OCI-LY1 (cell line): ENCODE measurements around the gene PERP.

Experiments used
- H2AFZ ChIP-seq: fragments of 200-600 bp; sonication (generic), shearing (Covaris generic); 2 replicates; pipeline ENCODE4 v1.6.0; 2014; ENCODE audit warnings: antibody characterized with exemption, mild to moderate bottlenecking, low read length
- H3F3A ChIP-seq: fragments of 200-600 bp; sonication (generic), shearing (Covaris generic); 2 replicates; pipeline ENCODE4 v1.6.0; 2014; ENCODE audit warnings: mild to moderate bottlenecking, antibody characterized with exemption, low read length, moderate library complexity; ENCODE audit not compliant: insufficient read depth
- H3K27ac ChIP-seq: fragments of 200-600 bp; sonication (generic); 2 replicates; pipeline ENCODE4 v1.5.1; 2014; ENCODE audit warnings: low read length, mixed run types, mild to moderate bottlenecking, low read depth; ENCODE audit not compliant: poor library complexity, severe bottlenecking
- H3K27me3 ChIP-seq: fragments of 200-600 bp; sonication (generic); 2 replicates; pipeline ENCODE4 v1.6.0; 2014; ENCODE audit warnings: antibody characterized with exemption, mild to moderate bottlenecking, low read length, moderate library complexity; ENCODE audit not compliant: insufficient read depth
- H3K36me3 ChIP-seq: fragments of 200-600 bp; sonication (generic); 2 replicates; pipeline ENCODE4 v1.6.1; 2014; ENCODE audit warnings: mild to moderate bottlenecking, antibody characterized with exemption, low read length, moderate library complexity, mixed read lengths; ENCODE audit not compliant: insufficient read depth
- H3K4me1 ChIP-seq: fragments of 200-600 bp; sonication (generic); 2 replicates; pipeline ENCODE4 v1.5.1; 2014; ENCODE audit warnings: mild to moderate bottlenecking, low read length, moderate library complexity; ENCODE audit not compliant: insufficient read depth, severe bottlenecking
- H3K4me2 ChIP-seq: fragments of 200-600 bp; sonication (generic), shearing (Covaris generic); 2 replicates; pipeline ENCODE4 v1.6.1; 2014; ENCODE audit warnings: low read length
- H3K4me3 ChIP-seq: fragments of 200-600 bp; sonication (generic); 2 replicates; pipeline ENCODE4 v1.5.1; 2014; ENCODE audit warnings: low read length, low read depth, mild to moderate bottlenecking, mixed read lengths; ENCODE audit not compliant: poor library complexity, severe bottlenecking
- H3K79me2 ChIP-seq: fragments of 200-600 bp; shearing (Covaris generic); 2 replicates; pipeline ENCODE4 v1.6.1; 2016; ENCODE audit warnings: mixed run types, low read length, mixed read lengths; ENCODE audit not compliant: insufficient read depth
- H3K9ac ChIP-seq: fragments of 200-600 bp; sonication (generic), shearing (Covaris generic); 2 replicates; pipeline ENCODE4 v1.6.1; 2014; ENCODE audit warnings: mild to moderate bottlenecking, low read length, mixed read lengths
- H3K9me2 ChIP-seq: fragments of 200-600 bp; sonication (generic), shearing (Covaris generic); 2 replicates; pipeline ENCODE4 v1.6.1; 2014; ENCODE audit warnings: low read depth, mild to moderate bottlenecking, low read length, mixed read lengths
- H3K9me3 ChIP-seq: fragments of 200-600 bp; shearing (Covaris generic); 2 replicates; pipeline ENCODE4 v1.6.1; 2014; ENCODE audit warnings: low read length, mixed read lengths
- H4K20me1 ChIP-seq: fragments of 200-600 bp; sonication (generic), shearing (Covaris generic); 2 replicates; pipeline ENCODE4 v1.6.0; 2016; ENCODE audit warnings: mild to moderate bottlenecking, low read length; ENCODE audit not compliant: insufficient read depth
- EZH2 ChIP-seq: fragments of 200-600 bp; sonication (generic), shearing (Covaris generic); IDR thresholded peaks from 2 replicates; pipeline ENCODE4 v1.8.0; 2017; ENCODE audit warnings: borderline replicate concordance, mixed run types, mild to moderate bottlenecking, antibody characterized with exemption, low read length, moderate library complexity, mixed read lengths
- TF ChIP-seq, protein P1 (sequence below): fragments of 200-600 bp; sonication (generic), shearing (Covaris generic); IDR thresholded peaks from 2 replicates; pipeline ENCODE4 v1.5.1; 2017; ENCODE audit warnings: mild to moderate bottlenecking, antibody characterized with exemption, low read length, moderate library complexity, mixed read lengths

The PERP gene

DNA sequence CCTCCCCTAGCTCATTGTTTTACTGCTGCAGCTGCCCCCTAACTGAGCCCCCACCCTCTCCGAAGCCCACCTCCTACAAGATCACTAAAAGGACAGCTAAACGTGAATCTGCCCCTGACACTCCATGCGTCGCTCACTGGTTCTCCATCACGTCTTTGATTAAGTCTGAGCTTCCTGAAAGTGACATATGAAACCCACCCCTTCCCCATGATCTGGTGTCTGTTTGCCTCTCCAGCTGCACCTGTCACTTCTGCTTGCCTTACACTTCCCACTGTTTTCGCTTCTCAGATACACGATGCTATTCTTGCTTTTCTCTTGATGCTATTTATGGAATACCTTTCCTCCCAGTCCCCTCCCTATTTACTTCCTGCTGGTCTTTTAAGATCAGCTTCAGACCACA lies 8.0 kb upstream of the PERP start:
- Histone ChIP-seq H3K27me3 (no peaks in the 10 kb centered on the region), H3K9ac (no peak overlapping the region), H3K36me3 (no peaks in the 10 kb centered on the region), H3K4me2 (no peak overlapping the region), H2AFZ (no peak overlapping the region), H3K9me2 (no peaks in the 10 kb centered on the region), H3F3A (no peaks in the 10 kb centered on the region; the same call in 1 of the 2 replicates), H3K4me3 (no peak overlapping the region), H4K20me1 (no peaks in the 10 kb centered on the region), H3K4me1 (no peaks in the 10 kb centered on the region), H3K79me2 (no peaks in the 10 kb centered on the region), H3K9me3 (no peaks in the 10 kb centered on the region), H3K27ac (no peak overlapping the region)
- TF ChIP-seq EZH2: no peak
- TF ChIP-seq, protein P1, sequence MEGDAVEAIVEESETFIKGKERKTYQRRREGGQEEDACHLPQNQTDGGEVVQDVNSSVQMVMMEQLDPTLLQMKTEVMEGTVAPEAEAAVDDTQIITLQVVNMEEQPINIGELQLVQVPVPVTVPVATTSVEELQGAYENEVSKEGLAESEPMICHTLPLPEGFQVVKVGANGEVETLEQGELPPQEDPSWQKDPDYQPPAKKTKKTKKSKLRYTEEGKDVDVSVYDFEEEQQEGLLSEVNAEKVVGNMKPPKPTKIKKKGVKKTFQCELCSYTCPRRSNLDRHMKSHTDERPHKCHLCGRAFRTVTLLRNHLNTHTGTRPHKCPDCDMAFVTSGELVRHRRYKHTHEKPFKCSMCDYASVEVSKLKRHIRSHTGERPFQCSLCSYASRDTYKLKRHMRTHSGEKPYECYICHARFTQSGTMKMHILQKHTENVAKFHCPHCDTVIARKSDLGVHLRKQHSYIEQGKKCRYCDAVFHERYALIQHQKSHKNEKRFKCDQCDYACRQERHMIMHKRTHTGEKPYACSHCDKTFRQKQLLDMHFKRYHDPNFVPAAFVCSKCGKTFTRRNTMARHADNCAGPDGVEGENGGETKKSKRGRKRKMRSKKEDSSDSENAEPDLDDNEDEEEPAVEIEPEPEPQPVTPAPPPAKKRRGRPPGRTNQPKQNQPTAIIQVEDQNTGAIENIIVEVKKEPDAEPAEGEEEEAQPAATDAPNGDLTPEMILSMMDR: no peak

DNA sequence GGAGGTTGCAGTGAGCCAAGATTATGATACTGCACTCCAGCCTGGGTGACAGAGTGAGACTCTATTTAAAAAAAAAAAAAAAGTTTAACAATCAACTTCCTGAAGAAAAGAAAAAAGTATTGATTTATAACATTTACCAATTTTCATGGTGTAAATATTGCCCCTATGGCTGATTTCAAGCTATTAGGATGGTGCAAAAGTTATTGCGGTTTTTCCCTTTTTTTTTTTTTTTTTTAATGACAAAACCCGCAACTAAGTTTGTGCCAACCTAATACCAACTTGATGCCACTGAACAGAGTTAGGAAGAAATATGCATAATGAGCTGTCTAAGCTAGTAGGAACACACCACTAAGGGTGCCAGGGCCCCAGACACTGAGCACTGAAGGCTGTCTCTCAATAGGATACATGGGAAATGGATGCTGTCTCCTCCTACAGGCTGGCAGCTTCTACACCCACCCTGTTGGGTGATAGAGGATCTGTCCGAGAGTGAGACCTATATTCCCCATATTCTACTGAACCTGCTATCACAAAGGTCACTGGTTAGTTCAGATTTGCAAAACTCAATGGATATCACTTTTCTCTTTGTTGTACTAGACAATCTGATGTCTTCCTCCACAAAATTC lies 6.5 kb upstream of the PERP start:
- Histone ChIP-seq H3K27me3 (no peaks in the 10 kb centered on the region), H3K4me3 (no peak overlapping the region), H3K79me2 (no peaks in the 10 kb centered on the region), H3K9me2 (no peaks in the 10 kb centered on the region), H3K9ac (no peak overlapping the region), H3K9me3 (no peaks in the 10 kb centered on the region), H2AFZ (no peak overlapping the region), H3K36me3 (no peaks in the 10 kb centered on the region), H3K27ac (no peak overlapping the region), H3K4me2 (no peak overlapping the region), H3K4me1 (no peaks in the 10 kb centered on the region), H4K20me1 (no peaks in the 10 kb centered on the region), H3F3A (no peaks in the 10 kb centered on the region; the same call in 1 of the 2 replicates)
- no peak for TF ChIP-seq EZH2

DNA sequence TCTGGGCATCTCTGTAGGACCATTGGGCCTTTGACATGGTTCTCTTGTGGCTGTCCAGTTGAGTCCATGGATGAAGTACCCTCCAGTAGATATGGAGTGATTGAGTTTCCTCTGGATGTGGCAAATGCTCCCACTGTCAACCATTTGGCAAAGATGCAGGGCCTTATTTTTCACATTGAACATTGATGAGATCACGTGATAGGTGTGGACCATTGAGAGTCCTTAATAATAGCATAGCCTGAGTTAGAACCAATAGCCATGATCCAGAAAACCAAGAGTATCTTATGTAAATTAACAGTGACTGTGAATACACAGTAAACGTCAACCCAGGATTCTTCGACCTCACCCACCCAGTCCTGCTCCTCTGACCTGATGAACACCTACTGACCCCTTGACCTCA lies 3.0 kb upstream of the PERP start:
- H3K4me3 ChIP-seq: no peak overlapping the region
- no peak overlapping the region for H2AFZ ChIP-seq
- H3K27ac ChIP-seq: no peak overlapping the region
- H3K9ac ChIP-seq: no peak overlapping the region
- no peaks in the 10 kb centered on the region; the same call in 1 of the 2 replicates for H3F3A ChIP-seq
- TF ChIP-seq, protein P1: no peak
- TF ChIP-seq EZH2: no peak
- H3K79me2 ChIP-seq: no peaks in the 10 kb centered on the region
- no peak overlapping the region for H3K4me2 ChIP-seq
- H3K9me3 ChIP-seq: no peaks in the 10 kb centered on the region
- H3K36me3 ChIP-seq: no peaks in the 10 kb centered on the region
- peaks cover 11% of the 10 kb centered on the region for H3K4me1 ChIP-seq
- no peaks in the 10 kb centered on the region for H3K9me2 ChIP-seq
- H4K20me1 ChIP-seq: no peaks in the 10 kb centered on the region
- peaks cover 8% of the 10 kb centered on the region for H3K27me3 ChIP-seq
